DMS79 (cell line): ENCODE measurements around the gene KSR1.

ENCODE experiments used
- DNase-seq: peaks from one replicate; lab custom pipeline; 2025; lab: John Stamatoyannopoulos, UW

The KSR1 gene

GRCh38 chr17:27569884-27570577, 113.8 kb downstream of the KSR1 start:
- no peak for DNase-seq

- no peak for DNase-seq
Observed at GRCh38 chr17:27570578-27570914, 114.3 kb downstream of the KSR1 start.

DNA sequence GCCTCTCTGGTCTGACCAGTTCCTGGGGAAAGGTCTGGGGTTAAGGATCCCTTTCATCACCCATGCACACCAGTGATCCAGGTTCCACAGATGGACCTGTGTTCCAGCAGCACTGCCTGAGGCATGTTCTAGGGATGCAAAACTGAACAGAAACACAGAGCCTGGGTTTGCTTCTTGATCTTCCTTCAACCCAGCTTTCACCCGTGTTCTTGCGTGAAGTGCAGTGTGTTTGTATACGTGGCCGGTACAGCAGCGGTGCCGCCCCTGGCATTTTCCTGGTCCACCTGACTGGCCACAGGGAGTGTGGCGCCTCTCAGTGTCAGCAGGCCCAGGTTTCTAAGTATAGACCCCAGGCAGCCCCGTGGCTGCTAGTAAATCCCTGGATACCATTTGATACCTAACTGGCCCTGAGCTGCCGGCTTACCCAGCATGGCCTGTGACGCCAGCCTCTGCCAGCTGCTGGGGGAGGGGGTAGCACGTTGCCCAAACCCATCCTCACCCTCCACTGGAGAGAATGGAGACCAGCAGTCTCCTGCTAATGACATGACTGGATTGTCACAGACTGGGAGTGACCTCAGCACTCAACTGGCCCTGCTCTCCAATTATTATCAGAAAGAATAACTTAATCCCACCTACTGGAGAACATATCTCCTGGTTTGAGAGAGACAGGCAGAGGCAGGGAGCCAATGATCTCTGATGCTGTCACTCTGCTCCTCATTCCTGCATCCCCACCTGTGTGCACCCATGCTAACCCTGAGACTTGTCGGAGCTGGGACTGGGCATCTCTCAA, 115.5 kb downstream of the KSR1 start:
- DNase-seq = no peak

GRCh38 chr17:27572665-27573064, 116.4 kb downstream of the KSR1 start:
- DNase-seq = no peak

DNA sequence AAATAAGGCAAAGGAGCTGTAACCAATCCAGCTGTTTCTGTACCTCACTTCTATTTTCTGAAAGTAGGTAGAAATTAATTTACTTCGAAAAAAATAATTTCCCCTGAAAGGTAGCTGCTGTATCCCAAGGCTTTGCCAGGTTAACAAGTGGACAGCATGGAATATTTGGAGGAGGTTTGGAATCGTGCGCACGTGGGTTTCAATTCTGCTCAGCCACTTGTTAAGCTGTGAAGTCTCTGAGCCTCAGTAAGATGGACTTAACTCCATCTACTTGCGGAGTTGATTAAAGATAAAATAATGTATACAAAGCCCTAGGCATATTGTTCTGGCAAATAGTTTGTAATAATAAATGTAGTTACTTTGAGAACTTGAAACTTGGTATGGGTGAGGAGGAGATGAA, 117.3 kb downstream of the KSR1 start:
- no peak for DNase-seq

GRCh38 chr17:27573971-27574525, 117.8 kb downstream of the KSR1 start:
- DNase-seq = no peak

DNA sequence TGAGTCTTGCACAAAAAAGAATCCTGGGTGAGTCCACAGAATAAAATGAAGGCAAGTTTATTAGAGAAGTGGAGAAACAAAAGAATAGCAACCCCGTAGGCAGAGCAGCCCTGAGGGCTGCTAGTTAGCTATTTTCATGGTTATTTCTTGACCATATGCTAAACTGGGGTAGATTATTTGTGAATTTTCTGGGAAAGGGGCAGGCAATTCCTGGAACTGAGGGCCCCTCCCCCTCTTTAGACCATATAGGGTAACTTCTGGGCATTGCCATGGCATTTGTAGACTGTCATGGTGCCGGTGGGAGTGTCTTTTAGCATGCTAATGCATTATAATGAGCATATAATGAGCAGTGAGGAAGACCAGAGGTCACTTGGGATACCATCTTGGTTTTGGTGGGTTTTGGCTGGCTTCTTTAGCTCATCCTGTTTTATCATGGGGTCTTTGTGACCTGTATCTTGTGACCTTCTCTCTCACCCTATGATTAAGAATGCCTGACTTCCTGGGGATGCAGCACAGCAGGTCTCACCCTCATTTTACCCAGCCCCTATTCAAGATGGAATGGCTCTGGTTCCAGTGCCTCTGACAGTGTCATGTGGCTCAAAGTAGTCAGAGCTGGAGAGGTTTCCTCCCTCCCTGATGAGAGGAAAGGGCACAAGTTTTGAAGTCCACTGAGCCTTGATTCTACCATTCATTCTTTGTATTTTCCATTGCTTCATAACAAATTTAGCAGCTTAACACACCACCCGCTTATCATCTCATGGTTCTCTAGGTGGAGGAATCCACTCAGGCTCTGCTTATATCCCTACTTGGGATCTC, 119.1 kb downstream of the KSR1 start:
- no peak for DNase-seq

- no peak for DNase-seq
Observed at GRCh38 chr17:27575912-27576252, 119.6 kb downstream of the KSR1 start.

DNA sequence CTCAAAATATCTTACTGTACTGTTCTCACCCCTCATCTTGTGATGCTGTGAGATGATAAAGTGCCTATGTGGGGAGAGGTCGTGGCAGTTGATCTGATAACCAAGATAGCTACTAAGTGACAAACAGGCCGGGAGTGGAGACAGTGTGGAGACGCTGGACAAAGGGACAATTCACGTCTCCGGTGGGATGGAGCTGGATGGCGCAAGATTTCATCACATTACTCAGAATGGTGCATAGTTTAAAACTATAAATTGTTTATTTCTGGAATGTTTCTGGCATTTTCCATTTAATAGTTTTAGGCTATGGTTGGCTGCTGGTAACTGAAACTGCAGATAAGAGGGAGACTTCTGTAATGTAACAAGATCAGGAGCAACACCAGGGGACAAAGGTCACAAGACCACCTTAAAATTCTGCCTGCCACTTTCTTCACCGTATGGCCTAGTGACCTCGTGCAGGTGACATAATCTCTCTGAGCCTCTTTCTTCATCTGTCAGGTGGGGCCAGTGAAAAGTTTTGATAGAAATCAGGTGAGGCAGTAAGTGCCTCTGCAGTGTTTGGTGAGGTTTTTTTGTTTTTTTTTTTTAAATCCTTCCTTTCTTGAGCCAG, 120.3 kb downstream of the KSR1 start:
- DNase-seq = no peak

GRCh38 chr17:27577121-27577761, 121.0 kb downstream of the KSR1 start:
- DNase-seq = no peak

- DNase-seq = no peak
Observed at GRCh38 chr17:27577884-27578717, 121.9 kb downstream of the KSR1 start.

GRCh38 chr17:27578718-27579085, 122.5 kb downstream of the KSR1 start:
- DNase-seq = no peak

DNA sequence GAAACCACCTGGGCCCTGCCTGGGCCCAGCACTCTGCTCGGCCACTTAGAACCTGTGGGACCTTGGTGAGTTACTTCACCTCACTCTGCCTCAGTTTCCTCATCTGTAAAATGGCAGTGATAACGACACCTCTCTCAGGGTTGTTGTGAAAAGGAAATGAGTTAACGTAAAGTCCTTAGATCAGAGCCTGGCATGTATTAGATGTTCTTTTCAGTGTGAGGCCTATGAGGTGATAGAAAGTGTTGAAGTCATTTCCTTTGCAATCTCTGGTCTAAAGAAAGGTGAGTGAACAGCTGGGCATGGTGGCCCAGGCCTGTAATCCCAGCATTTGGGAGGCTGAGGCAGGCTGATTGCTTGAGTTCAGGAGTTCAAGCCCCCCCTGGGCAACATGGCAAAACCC, 123.1 kb downstream of the KSR1 start:
- DNase-seq = no peak

GRCh38 chr17:27579897-27580321, 123.7 kb downstream of the KSR1 start:
- DNase-seq = no peak

GRCh38 chr17:27581016-27581415, 124.8 kb downstream of the KSR1 start:
- no peak for DNase-seq

DNA sequence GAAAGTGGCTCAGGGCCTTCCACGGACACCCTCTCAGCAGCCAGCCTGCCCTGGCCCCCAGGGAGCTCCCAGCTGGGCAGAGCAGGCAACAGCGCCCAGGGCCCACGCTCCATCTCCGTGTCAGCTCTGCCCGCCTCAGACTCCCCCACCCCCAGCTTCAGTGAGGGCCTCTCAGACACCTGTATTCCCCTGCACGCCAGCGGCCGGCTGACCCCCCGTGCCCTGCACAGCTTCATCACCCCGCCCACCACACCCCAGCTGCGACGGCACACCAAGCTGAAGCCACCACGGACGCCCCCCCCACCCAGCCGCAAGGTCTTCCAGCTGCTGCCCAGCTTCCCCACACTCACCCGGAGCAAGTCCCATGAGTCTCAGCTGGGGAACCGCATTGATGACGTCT, 126.4 kb downstream of the KSR1 start:
- DNase-seq = no peak

- no peak for DNase-seq
Observed at GRCh38 chr17:27585153-27585681, 129.0 kb downstream of the KSR1 start.

- no peak for DNase-seq
Observed at GRCh38 chr17:27585792-27586191, 129.5 kb downstream of the KSR1 start.

- no peak for DNase-seq
Observed at GRCh38 chr17:27586203-27586721, 130.0 kb downstream of the KSR1 start.

DNA sequence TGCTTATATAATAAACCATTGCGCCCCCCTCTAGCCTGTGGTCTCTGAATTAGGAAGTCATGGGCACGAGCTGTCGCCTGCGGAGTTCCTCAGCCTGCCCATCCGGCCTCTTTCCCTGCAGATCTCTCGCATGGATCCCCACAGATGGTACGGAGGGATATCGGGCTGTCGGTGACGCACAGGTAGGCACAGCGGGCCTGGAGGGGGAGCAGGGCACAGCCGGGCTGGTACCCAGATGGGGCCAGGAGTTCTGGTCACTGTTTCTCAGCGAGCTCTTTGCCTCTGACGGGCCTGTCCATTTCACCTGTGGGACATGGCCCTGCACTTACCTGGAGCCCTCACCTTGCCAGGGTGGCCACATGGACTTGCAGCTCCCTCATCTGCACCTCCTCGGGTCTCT, 132.1 kb downstream of the KSR1 start:
- DNase-seq = no peak
